ENCODE results near the gene MAN1A2. TPM values are rescaled to one million over a fixed set of nuclear protein-coding genes. Genes with fewer than 3 reads are reported as not detected.

Gene MAN1A2
- polyA plus RNA-seq, 4 donors, result 37.9 to 51.0 (median 47.3) TPM

- no peak for DNase-seq (ENCODE audit: low read depth in 4 of 4, low spot score in 3 of 4)
These were observed 7.5 kb upstream of the MAN1A2 start for GRCh38 chr1:117359561-117360289.

GRCh38 chr1:117362986-117363385 is 4.3 kb upstream of the MAN1A2 start:
- no peak for DNase-seq (ENCODE audit: low read depth in 4 of 4, low spot score in 3 of 4)

- no peak for DNase-seq (ENCODE audit: low read depth in 4 of 4, low spot score in 3 of 4)
These were observed 3.6 kb upstream of the MAN1A2 start for GRCh38 chr1:117363571-117364048.

- no peak for DNase-seq (ENCODE audit: low read depth in 4 of 4, low spot score in 3 of 4)
These were observed 3.0 kb upstream of the MAN1A2 start for GRCh38 chr1:117364240-117364639.

GRCh38 chr1:117365350-117366176 is 1.7 kb upstream of the MAN1A2 start:
- DNase-seq (ENCODE audit: low read depth in 4 of 4, low spot score in 3 of 4), result no peak

GRCh38 chr1:117366177-117367045 is 838 bp upstream of the MAN1A2 start:
- peak in 3 of 4 donors; percentile 65 to 71 (median 68) for DNase-seq (ENCODE audit: low read depth in 4 of 4, low spot score in 3 of 4)

- DNase-seq (ENCODE audit: low read depth in 4 of 4, low spot score in 3 of 4), result no peak
These were observed 1.2 kb downstream of the MAN1A2 start for GRCh38 chr1:117368116-117369108.

- DNase-seq (ENCODE audit: low read depth in 4 of 4, low spot score in 3 of 4), result no peak
These were observed 2.8 kb downstream of the MAN1A2 start for GRCh38 chr1:117370071-117370470.

- DNase-seq (ENCODE audit: low read depth in 4 of 4, low spot score in 3 of 4), result no peak
These were observed 3.3 kb downstream of the MAN1A2 start for GRCh38 chr1:117370509-117370908.

GRCh38 chr1:117371441-117372151 is 4.3 kb downstream of the MAN1A2 start:
- DNase-seq (ENCODE audit: low read depth in 4 of 4, low spot score in 3 of 4), result no peak

GRCh38 chr1:117372863-117373412 is 5.7 kb downstream of the MAN1A2 start:
- DNase-seq (ENCODE audit: low read depth in 4 of 4, low spot score in 3 of 4), result no peak

- DNase-seq (ENCODE audit: low read depth in 4 of 4, low spot score in 3 of 4), result no peak
These were observed 6.7 kb downstream of the MAN1A2 start for GRCh38 chr1:117373932-117374331.

- no peak for DNase-seq (ENCODE audit: low read depth in 4 of 4, low spot score in 3 of 4)
These were observed 8.1 kb downstream of the MAN1A2 start for GRCh38 chr1:117375327-117375726.

- DNase-seq (ENCODE audit: low read depth in 4 of 4, low spot score in 3 of 4), result no peak
These were observed 19.9 kb downstream of the MAN1A2 start for GRCh38 chr1:117387060-117387633.

GRCh38 chr1:117388328-117388727 is 21.1 kb downstream of the MAN1A2 start:
- no peak for DNase-seq (ENCODE audit: low read depth in 4 of 4, low spot score in 3 of 4)

GRCh38 chr1:117389284-117389683 is 22.0 kb downstream of the MAN1A2 start:
- no peak for DNase-seq (ENCODE audit: low read depth in 4 of 4, low spot score in 3 of 4)

- DNase-seq (ENCODE audit: low read depth in 4 of 4, low spot score in 3 of 4), result no peak
These were observed 22.5 kb downstream of the MAN1A2 start for GRCh38 chr1:117389779-117390178.

- DNase-seq (ENCODE audit: low read depth in 4 of 4, low spot score in 3 of 4), result no peak
These were observed 25.5 kb downstream of the MAN1A2 start for GRCh38 chr1:117392771-117393170.
